Hepatocyte (in vitro differentiated cells): Measurements from ENCODE around the gene TMEM174.

Experiments
- EZH2 ChIP-seq: fragments of 200-600 bp; sonication (generic); IDR thresholded peaks from 2 replicates; pipeline ENCODE4 v1.6.1; 2016; ENCODE audit warnings: antibody characterized with exemption, mild to moderate bottlenecking, borderline replicate concordance
- TF ChIP-seq, protein P1 (sequence below): fragments of 200-600 bp; sonication (generic); IDR thresholded peaks from 2 replicates; pipeline ENCODE4 v1.5.1; 2016; ENCODE audit warnings: antibody characterized with exemption, mild to moderate bottlenecking; ENCODE audit not compliant: poor library complexity

DNA sequence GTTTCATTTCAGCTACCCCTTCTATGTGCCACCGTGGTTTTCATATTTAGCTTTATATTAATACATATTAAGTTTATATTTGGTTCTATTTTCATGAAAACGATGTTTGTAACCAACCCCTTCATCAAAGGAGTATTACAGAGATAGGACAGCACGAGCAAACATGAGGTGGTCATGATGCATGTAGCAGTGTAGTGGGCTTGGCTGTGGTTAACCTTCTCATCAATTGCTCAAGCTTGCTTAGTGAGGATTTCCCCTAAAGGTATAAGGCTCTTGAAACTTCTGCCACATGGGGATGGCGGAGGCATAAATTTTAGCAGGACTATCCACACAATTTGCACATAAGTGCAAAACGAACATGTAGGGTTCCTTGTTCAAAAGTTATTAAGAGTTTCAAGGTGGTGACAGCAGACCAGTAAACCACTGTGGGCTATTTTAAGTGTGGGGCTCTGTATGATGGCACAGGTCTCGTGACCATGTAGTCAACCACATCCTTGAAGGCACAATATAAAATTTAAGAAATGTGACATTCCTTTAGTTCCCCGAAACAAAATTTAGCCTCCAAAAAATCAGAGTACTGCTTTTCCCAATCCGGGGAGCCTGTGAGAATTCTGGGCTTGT is 24.8 kb downstream of the TMEM174 start:
- TF ChIP-seq, protein P1, sequence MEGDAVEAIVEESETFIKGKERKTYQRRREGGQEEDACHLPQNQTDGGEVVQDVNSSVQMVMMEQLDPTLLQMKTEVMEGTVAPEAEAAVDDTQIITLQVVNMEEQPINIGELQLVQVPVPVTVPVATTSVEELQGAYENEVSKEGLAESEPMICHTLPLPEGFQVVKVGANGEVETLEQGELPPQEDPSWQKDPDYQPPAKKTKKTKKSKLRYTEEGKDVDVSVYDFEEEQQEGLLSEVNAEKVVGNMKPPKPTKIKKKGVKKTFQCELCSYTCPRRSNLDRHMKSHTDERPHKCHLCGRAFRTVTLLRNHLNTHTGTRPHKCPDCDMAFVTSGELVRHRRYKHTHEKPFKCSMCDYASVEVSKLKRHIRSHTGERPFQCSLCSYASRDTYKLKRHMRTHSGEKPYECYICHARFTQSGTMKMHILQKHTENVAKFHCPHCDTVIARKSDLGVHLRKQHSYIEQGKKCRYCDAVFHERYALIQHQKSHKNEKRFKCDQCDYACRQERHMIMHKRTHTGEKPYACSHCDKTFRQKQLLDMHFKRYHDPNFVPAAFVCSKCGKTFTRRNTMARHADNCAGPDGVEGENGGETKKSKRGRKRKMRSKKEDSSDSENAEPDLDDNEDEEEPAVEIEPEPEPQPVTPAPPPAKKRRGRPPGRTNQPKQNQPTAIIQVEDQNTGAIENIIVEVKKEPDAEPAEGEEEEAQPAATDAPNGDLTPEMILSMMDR = no peak
- TF ChIP-seq EZH2 = no peak
